SK-N-SH treated with all-trans-retinoic acid at 6 μM for 48 hours (cell line): ENCODE measurements around the gene DIP2B.

Experiments used
- ATAC-seq: fragments of 200-7000 bp; cut with Tn5 transposase; 3 replicates; pipeline ENCODE4 v1.9.1; 2020; ENCODE audit warnings: mild to moderate bottlenecking, moderate library complexity
- ARNTL ChIP-seq: fragments of 450-650 bp; formaldehyde crosslinking; IDR thresholded peaks from 2 replicates; pipeline ENCODE4 v1.5.0; 2020; ENCODE audit warnings: low read depth, mild to moderate bottlenecking, moderate library complexity, borderline replicate concordance
- BACH2 ChIP-seq: fragments of 250-450 bp; sonication (Bioruptor Pico); IDR thresholded peaks from 2 replicates; pipeline ENCODE4 v1.9.0; 2021; ENCODE audit warnings: mild to moderate bottlenecking, borderline replicate concordance
- CSDC2 ChIP-seq: fragments of 250-450 bp; sonication (Bioruptor Pico); IDR thresholded peaks from 2 replicates; pipeline ENCODE4 v1.5.0; 2020; ENCODE audit warnings: mild to moderate bottlenecking, moderate library complexity
- ESRRG ChIP-seq: fragments of 250-450 bp; sonication (Bioruptor Pico); IDR thresholded peaks from 2 replicates; pipeline ENCODE4 v1.6.1; 2021; ENCODE audit warnings: mild to moderate bottlenecking
- GLIS3 ChIP-seq: fragments of 250-450 bp; sonication (Bioruptor Pico); IDR thresholded peaks from 2 replicates; pipeline ENCODE4 v1.5.0; 2020; ENCODE audit warnings: mild to moderate bottlenecking, moderate library complexity
- ISL1 ChIP-seq: fragments of 250-450 bp; sonication (Bioruptor Pico); IDR thresholded peaks from 2 replicates; pipeline ENCODE4 v2.1.2; 2022; ENCODE audit warnings: mild to moderate bottlenecking, moderate library complexity
- PPARA ChIP-seq: fragments of 250-450 bp; sonication (Bioruptor Pico); IDR thresholded peaks from 2 replicates; pipeline ENCODE4 v1.5.0; 2020; ENCODE audit warnings: mild to moderate bottlenecking, borderline replicate concordance
- TCF4 ChIP-seq: fragments of 250-450 bp; sonication (Bioruptor Pico); IDR thresholded peaks from 2 replicates; pipeline ENCODE4 v1.8.0; 2021; ENCODE audit warnings: mild to moderate bottlenecking, moderate library complexity, borderline replicate concordance
- ZC3H10 ChIP-seq: fragments of 250-450 bp; sonication (Bioruptor Pico); IDR thresholded peaks from 2 replicates; pipeline ENCODE4 v1.5.1; 2021; ENCODE audit warnings: mild to moderate bottlenecking, moderate library complexity
- ZFP3 ChIP-seq: fragments of 250-450 bp; sonication (Bioruptor Pico); IDR thresholded peaks from 2 replicates; pipeline ENCODE4 v1.5.0; 2020; ENCODE audit warnings: mild to moderate bottlenecking, moderate library complexity
- ZFP30 ChIP-seq: fragments of 450-650 bp; formaldehyde crosslinking; IDR thresholded peaks from 2 replicates; pipeline ENCODE4 v1.5.0; 2022; ENCODE audit warnings: mild to moderate bottlenecking, moderate library complexity
- ZNF565 ChIP-seq: fragments of 450-650 bp; formaldehyde crosslinking; conservative IDR thresholded peaks from 2 replicates; pipeline ENCODE4 v1.5.0; 2020; ENCODE audit warnings: low read depth, mild to moderate bottlenecking, moderate library complexity
- ZNF70 ChIP-seq: fragments of 450-650 bp; formaldehyde crosslinking; IDR thresholded peaks from 2 replicates; pipeline ENCODE4 v1.5.0; 2020; ENCODE audit warnings: mild to moderate bottlenecking, moderate library complexity
- ZNF8 ChIP-seq: fragments of 450-650 bp; formaldehyde crosslinking; IDR thresholded peaks from 2 replicates; pipeline ENCODE4 v1.5.0; 2020; ENCODE audit warnings: mild to moderate bottlenecking, moderate library complexity
- TF ChIP-seq, protein P1 (sequence below): fragments of 250-450 bp; sonication (Bioruptor Pico); IDR thresholded peaks from 2 replicates; pipeline ENCODE4 v1.5.1; 2020; ENCODE audit warnings: low read depth, mild to moderate bottlenecking, moderate library complexity
- TF ChIP-seq, protein P2 (sequence below): fragments of 250-450 bp; sonication (Bioruptor Pico); IDR thresholded peaks from 2 replicates; pipeline ENCODE4 v1.5.1; 2021; ENCODE audit warnings: mild to moderate bottlenecking, moderate library complexity
- TF ChIP-seq, protein P3 (sequence below): fragments of 250-450 bp; sonication (Bioruptor Pico); IDR thresholded peaks from 2 replicates; pipeline ENCODE4 v1.8.0; 2020; ENCODE audit warnings: mild to moderate bottlenecking, moderate library complexity, borderline replicate concordance
- TF ChIP-seq, protein P4 (sequence below): fragments of 250-450 bp; sonication (Bioruptor Pico); IDR thresholded peaks from 2 replicates; pipeline ENCODE4 v1.5.0; 2020; ENCODE audit warnings: mild to moderate bottlenecking, moderate library complexity

Gene DIP2B

DNA sequence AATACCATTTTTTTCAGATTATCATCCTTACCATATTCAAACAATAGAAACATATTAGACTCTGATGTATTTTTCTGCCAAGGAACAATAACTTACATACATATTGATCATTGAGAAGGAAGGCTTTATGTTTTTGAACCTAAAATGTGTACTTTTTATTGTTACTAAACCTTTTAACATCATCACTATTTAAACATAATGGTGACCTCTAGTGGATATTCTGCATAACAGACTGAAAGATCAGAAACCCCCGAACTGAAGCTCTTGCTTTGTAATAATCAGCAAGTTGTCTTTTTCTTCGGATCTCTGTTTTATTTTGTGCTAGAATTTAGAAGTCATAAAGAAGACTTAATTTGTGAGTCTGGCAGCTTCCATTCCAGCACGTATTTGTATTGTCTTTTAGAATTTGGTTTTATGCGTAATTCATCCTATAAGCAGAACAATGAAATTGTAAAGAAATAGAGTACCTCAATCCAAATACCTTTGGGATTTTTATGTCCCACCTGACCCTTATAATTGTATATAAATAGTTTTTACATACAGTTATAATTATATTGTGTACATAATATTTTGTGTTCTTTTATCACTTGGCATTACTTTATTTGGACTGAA lies 133.2 kb downstream of the DIP2B start:
- peak; percentile 51; the same call in 2 of the 3 replicates for ATAC-seq

DNA sequence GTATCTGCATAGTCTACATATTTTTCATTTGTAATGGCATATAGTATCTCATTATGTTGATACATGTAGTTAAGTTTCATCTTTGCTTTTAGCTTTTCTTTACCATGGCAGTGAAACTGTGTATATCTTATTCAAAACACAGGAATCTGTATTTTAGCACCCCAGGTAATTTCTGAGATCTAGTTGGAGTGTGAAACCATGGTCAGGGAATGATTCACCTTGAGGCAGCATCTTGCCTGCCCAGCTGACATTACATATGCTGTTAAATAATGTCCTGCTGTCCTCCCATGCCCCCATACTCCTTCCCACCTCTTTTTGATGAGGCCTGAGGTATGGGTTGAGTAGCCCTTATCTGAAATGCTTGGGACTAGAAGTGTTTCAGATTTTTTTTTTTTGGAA lies 133.7 kb downstream of the DIP2B start:
- no peak for ATAC-seq
- TF ChIP-seq PPARA, result no peak
- no peak for TF ChIP-seq TCF4
- no peak for TF ChIP-seq GLIS3
- TF ChIP-seq, protein P1, sequence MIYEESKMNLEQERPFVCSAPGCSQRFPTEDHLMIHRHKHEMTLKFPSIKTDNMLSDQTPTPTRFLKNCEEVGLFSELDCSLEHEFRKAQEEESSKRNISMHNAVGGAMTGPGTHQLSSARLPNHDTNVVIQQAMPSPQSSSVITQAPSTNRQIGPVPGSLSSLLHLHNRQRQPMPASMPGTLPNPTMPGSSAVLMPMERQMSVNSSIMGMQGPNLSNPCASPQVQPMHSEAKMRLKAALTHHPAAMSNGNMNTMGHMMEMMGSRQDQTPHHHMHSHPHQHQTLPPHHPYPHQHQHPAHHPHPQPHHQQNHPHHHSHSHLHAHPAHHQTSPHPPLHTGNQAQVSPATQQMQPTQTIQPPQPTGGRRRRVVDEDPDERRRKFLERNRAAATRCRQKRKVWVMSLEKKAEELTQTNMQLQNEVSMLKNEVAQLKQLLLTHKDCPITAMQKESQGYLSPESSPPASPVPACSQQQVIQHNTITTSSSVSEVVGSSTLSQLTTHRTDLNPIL (CRISPR knock-in tag), result no peak
- no peak for TF ChIP-seq ZNF70
- TF ChIP-seq ARNTL (CRISPR knock-in tag), result no peak
- no peak for TF ChIP-seq ZFP3
- no peak for TF ChIP-seq ISL1 (CRISPR knock-in tag)
- no peak for TF ChIP-seq ZC3H10 (CRISPR knock-in tag)

More for the DNA sequence above, 133.2 kb downstream of the DIP2B start:
- no peak for TF ChIP-seq ZNF8 (CRISPR knock-in tag)
- TF ChIP-seq, protein P2, sequence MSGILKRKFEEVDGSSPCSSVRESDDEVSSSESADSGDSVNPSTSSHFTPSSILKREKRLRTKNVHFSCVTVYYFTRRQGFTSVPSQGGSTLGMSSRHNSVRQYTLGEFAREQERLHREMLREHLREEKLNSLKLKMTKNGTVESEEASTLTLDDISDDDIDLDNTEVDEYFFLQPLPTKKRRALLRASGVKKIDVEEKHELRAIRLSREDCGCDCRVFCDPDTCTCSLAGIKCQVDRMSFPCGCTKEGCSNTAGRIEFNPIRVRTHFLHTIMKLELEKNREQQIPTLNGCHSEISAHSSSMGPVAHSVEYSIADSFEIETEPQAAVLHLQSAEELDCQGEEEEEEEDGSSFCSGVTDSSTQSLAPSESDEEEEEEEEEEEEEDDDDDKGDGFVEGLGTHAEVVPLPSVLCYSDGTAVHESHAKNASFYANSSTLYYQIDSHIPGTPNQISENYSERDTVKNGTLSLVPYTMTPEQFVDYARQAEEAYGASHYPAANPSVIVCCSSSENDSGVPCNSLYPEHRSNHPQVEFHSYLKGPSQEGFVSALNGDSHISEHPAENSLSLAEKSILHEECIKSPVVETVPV (CRISPR knock-in tag), result no peak
- TF ChIP-seq ISL1 (CRISPR knock-in tag), result no peak
- TF ChIP-seq ESRRG (CRISPR knock-in tag), result no peak
- TF ChIP-seq, protein P1 (CRISPR knock-in tag), result no peak

DNA sequence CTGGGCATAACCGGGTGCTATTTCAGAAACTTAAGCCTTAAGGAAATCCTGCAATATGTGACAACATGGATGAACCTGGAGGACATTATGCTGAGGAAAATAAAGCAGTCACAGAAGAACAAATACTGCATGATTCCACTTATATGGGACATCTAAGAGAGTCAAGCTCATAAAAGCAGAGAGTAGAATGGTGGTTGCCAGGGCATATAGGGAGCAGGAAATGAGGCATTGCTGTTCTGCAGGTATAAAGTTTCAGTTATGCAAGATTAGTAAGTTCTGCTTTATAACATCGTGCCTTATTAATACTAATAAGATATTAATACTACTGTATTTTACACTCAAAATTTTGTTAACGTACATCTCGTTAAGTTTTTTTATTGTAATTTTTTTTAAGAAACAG lies 134.9 kb downstream of the DIP2B start:
- TF ChIP-seq ZC3H10 (CRISPR knock-in tag), result no peak
- TF ChIP-seq, protein P3, sequence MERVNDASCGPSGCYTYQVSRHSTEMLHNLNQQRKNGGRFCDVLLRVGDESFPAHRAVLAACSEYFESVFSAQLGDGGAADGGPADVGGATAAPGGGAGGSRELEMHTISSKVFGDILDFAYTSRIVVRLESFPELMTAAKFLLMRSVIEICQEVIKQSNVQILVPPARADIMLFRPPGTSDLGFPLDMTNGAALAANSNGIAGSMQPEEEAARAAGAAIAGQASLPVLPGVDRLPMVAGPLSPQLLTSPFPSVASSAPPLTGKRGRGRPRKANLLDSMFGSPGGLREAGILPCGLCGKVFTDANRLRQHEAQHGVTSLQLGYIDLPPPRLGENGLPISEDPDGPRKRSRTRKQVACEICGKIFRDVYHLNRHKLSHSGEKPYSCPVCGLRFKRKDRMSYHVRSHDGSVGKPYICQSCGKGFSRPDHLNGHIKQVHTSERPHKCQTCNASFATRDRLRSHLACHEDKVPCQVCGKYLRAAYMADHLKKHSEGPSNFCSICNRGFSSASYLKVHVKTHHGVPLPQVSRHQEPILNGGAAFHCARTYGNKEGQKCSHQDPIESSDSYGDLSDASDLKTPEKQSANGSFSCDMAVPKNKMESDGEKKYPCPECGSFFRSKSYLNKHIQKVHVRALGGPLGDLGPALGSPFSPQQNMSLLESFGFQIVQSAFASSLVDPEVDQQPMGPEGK, result no peak
- no peak for TF ChIP-seq ZFP3
- TF ChIP-seq ZNF70, result no peak
- no peak for TF ChIP-seq BACH2 (CRISPR knock-in tag)
- no peak for TF ChIP-seq ZNF8 (CRISPR knock-in tag)
- TF ChIP-seq ISL1 (CRISPR knock-in tag), result no peak
- no peak for TF ChIP-seq ESRRG (CRISPR knock-in tag)
- TF ChIP-seq, protein P4, sequence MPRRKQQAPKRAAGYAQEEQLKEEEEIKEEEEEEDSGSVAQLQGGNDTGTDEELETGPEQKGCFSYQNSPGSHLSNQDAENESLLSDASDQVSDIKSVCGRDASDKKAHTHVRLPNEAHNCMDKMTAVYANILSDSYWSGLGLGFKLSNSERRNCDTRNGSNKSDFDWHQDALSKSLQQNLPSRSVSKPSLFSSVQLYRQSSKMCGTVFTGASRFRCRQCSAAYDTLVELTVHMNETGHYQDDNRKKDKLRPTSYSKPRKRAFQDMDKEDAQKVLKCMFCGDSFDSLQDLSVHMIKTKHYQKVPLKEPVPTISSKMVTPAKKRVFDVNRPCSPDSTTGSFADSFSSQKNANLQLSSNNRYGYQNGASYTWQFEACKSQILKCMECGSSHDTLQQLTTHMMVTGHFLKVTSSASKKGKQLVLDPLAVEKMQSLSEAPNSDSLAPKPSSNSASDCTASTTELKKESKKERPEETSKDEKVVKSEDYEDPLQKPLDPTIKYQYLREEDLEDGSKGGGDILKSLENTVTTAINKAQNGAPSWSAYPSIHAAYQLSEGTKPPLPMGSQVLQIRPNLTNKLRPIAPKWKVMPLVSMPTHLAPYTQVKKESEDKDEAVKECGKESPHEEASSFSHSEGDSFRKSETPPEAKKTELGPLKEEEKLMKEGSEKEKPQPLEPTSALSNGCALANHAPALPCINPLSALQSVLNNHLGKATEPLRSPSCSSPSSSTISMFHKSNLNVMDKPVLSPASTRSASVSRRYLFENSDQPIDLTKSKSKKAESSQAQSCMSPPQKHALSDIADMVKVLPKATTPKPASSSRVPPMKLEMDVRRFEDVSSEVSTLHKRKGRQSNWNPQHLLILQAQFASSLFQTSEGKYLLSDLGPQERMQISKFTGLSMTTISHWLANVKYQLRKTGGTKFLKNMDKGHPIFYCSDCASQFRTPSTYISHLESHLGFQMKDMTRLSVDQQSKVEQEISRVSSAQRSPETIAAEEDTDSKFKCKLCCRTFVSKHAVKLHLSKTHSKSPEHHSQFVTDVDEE (CRISPR knock-in tag), result no peak
- no peak for TF ChIP-seq ZFP30 (CRISPR knock-in tag)
- TF ChIP-seq, all 23 proteins: peak for 0
- ATAC-seq, result no peak

DNA sequence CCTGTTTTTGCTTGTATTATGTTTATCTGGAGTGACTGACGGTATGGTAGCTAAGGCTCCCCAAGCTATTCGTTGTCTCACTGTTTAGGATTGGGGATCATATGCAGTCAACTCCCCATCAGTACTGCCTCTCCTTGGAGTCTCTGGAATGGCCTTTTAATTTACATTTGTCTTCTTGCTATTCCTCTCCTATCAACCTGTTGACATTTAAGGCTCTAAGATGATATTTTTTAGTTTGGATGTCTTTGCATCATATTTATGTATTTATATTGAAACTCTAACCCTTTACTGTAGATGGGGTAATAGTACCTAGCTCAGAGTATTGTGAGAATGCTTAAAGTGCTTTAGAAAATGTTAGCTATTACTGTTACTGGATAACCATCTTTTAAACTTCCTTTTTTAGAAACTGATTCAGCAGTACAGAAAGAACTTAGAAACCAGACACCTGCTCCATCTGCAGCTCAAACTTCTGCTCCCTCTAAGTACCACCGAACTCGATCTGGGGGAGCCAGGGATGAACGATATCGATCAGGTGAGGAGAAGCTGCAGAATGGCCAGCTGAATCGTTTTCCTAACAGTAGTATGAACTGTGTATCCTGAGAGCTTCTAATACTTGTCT lies 135.6 kb downstream of the DIP2B start:
- no peak for ATAC-seq
- TF ChIP-seq ZC3H10 (CRISPR knock-in tag) (no peak), ZNF565 (CRISPR knock-in tag) (no peak), ESRRG (CRISPR knock-in tag) (no peak), CSDC2 (CRISPR knock-in tag) (no peak), PPARA (no peak), ZFP3 (no peak), BACH2 (CRISPR knock-in tag) (no peak)
- TF ChIP-seq, protein P4 (CRISPR knock-in tag), result no peak
- TF ChIP-seq, all 23 proteins: peak for 0
